HepG2 (cell line): ENCODE data around the gene KLHL30. TPM values are rescaled to one million over a fixed set of nuclear protein-coding genes. Genes with fewer than 3 reads are reported as not detected.

Source experiments
- CHD4 ChIP-seq: fragments of 200-600 bp; sonication (generic); IDR thresholded peaks from 2 replicates; pipeline ENCODE4 v1.7.0; 2017; ENCODE audit warnings: mild to moderate bottlenecking, low read length, borderline replicate concordance
- KDM1A ChIP-seq: IDR thresholded peaks from 2 replicates; pipeline ENCODE4 v1.6.1; 2016; ENCODE audit warnings: missing compliant biosample characterization
- ZBTB34 ChIP-seq: sonication (generic); formaldehyde crosslinking; IDR thresholded peaks from 2 replicates; pipeline ENCODE4 v1.8.0; 2022; ENCODE audit warnings: mild to moderate bottlenecking, missing genetic modification reagents
- ZBTB46 ChIP-seq: sonication (generic); formaldehyde crosslinking; IDR thresholded peaks from 2 replicates; pipeline ENCODE4 v1.4.0; 2020; ENCODE audit warnings: mild to moderate bottlenecking, missing genetic modification reagents, borderline replicate concordance
- ZNF709 ChIP-seq: sonication (generic); formaldehyde crosslinking; IDR thresholded peaks from 2 replicates; pipeline ENCODE4 v1.5.0; 2020; ENCODE audit warnings: mild to moderate bottlenecking, missing genetic modification reagents
- polyA plus RNA-seq, 8 experiments: library from polyadenylated mRNA; depleted of rRNA in 3 of 8; stranded (reverse) in 7 of 8; unstranded in 1 of 8; fragments of >200 nt; fragmentation: Illumina TruSeq in 4 of 8; extraction: Trizol in 4 of 8; gene quantifications; 2 replicates each; pipeline versions ENCODE4 v1.2.1 to v1.2.3, GENCODE V29; 2011 to 2016; ENCODE audit warnings: low read depth in 4 of 8, missing spikeins in 1 of 8, mixed read lengths in 1 of 8; ENCODE audit not compliant: insufficient read depth in 1 of 8
- total RNA-seq, 5 experiments: library from RNA; depleted of rRNA; stranded (reverse); fragments of >200 nt; fragmentation: Illumina TruSeq; extraction: Trizol; gene quantifications; 2 replicates each; pipeline ENCODE4 v1.2.3, GENCODE V29; 2016; ENCODE audit warnings: low read depth in 1 of 5
- TF ChIP-seq, protein P1 (sequence below): fragments of 450-650 bp; IDR thresholded peaks from 2 replicates; pipeline ENCODE4 v1.6.1; 2017

The KLHL30 gene
- total and polyA plus RNA-seq, 2 of the 13 experiments (the other 11 are each of a cell fraction or from before 2014, with no cell fraction given), result 0.05 TPM; not detected in 1

DNA sequence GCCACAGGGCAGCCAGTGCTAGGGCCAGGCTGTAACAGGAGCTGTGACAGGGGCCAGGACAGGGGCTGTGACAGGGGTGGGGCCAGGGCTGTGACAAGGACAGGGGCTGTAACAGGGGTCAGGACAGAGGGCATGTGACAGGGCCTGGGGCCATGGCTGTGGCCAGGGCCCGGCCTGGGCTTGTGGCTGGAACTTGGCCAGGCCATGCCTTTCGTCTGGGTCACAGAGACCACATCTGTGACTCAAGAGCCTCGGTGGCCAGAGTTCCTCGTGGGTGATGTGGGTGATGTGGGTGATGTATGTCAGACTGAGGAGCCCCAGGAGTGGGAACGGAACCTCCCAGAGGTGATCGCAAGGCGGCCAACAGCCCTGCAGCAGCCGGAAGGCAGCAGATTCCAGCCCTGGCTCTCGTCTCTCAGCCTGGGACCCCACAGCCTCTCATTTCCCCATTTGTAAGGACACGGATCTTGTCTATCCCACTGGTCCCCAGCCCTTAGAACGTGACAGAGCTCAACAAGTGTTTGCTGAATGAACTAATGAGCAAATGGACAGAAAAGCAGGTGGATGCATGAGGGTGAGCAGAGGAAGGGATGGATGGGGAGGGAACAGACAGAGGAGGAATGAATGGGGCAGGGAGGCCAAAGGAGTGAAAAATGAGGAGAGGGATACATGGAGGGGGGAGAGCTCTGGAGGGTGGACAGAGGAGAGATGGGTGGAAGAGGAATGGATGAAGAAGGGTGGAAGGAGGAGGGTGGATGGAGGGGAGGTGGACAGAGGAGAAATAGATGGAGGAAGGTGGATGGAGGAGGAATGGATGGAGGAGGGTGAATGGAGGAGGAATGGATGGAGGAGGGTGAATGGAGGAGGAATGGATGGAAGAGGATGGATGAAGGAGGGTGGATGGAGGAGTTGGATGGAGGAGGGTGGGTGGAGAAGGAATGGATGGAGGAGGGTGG is 21.0 kb upstream of the KLHL30 start (continued):
- TF ChIP-seq, protein P1, sequence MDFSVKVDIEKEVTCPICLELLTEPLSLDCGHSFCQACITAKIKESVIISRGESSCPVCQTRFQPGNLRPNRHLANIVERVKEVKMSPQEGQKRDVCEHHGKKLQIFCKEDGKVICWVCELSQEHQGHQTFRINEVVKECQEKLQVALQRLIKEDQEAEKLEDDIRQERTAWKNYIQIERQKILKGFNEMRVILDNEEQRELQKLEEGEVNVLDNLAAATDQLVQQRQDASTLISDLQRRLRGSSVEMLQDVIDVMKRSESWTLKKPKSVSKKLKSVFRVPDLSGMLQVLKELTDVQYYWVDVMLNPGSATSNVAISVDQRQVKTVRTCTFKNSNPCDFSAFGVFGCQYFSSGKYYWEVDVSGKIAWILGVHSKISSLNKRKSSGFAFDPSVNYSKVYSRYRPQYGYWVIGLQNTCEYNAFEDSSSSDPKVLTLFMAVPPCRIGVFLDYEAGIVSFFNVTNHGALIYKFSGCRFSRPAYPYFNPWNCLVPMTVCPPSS, result no peak
- TF ChIP-seq ZBTB46 (CRISPR knock-in tag) (no peak), KDM1A (CRISPR knock-in tag) (no peak), CHD4 (no peak), ZBTB34 (CRISPR knock-in tag) (no peak), ZNF709 (CRISPR knock-in tag) (no peak)
